Measurements from ENCODE around the gene IFNLR1.

IFNLR1 gene

DNA sequence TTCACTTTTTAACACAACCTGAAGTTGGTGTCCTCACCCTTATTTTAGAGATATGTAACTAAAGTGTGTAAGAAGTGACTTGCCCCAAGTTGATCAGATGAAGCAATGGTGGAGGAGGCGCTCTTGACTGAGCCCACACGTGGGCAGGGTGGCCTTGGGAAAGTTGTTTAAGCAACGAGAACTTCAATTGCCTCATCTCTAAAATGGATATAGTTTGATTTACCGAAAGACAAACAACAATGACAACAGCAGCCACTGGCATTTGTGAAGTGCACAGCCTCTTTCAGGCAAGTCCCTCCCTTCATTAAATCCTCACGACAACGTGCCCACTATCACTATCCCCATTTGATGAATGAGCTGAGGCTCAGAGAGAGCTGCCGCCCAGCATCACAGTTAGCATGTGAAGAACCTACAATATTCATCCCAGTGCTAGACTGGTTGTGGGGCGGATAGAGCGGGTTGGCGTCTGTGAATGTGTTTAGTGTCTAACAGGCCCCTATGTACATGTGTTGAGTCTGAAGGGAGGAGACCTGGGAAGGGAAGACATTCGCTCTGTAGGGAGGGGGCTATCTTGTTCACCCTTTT lies 47.2 kb downstream of the IFNLR1 start:
- no peak for ATAC-seq

DNA sequence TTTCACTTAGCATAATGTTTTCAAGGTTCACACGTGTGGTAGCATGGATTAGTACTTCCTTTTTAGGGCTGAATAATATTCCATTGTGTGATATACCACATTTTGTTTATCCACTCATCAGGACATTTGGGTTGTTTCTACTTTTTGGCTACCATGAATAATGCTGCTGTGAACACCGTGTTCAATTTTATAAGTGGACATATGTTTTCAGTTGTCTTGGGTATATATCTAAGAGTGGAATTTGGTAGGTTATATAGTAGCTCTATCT lies 47.9 kb downstream of the IFNLR1 start:
- TF ChIP-seq, protein P1, sequence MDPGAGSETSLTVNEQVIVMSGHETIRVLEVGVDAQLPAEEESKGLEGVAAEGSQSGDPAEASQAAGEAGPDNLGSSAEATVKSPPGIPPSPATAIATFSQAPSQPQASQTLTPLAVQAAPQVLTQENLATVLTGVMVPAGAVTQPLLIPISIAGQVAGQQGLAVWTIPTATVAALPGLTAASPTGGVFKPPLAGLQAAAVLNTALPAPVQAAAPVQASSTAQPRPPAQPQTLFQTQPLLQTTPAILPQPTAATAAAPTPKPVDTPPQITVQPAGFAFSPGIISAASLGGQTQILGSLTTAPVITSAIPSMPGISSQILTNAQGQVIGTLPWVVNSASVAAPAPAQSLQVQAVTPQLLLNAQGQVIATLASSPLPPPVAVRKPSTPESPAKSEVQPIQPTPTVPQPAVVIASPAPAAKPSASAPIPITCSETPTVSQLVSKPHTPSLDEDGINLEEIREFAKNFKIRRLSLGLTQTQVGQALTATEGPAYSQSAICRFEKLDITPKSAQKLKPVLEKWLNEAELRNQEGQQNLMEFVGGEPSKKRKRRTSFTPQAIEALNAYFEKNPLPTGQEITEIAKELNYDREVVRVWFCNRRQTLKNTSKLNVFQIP (CRISPR knock-in tag; IDR thresholded peaks at IDR 0.05; ENCODE audit: borderline replicate concordance, low read depth), result no peak
- peak; percentile 41; the same call in 1 of the 2 replicates for TF ChIP-seq ZNF8 (CRISPR knock-in tag; IDR thresholded peaks at IDR 0.05)

More for the DNA sequence above, 47.2 kb downstream of the IFNLR1 start:
- no peak for TF ChIP-seq ZFP3 (CRISPR knock-in tag; IDR thresholded peaks at IDR 0.05)
- TF ChIP-seq BACH2 (CRISPR knock-in tag; IDR thresholded peaks at IDR 0.05; ENCODE audit: borderline replicate concordance), result no peak
- TF ChIP-seq TCF4 (CRISPR knock-in tag; IDR thresholded peaks at IDR 0.05; ENCODE audit: borderline replicate concordance), result no peak
- no peak for TF ChIP-seq PPARA (CRISPR knock-in tag; IDR thresholded peaks at IDR 0.05; ENCODE audit: borderline replicate concordance)
- no peak for TF ChIP-seq ESRRG (CRISPR knock-in tag; IDR thresholded peaks at IDR 0.05)
- TF ChIP-seq, protein P2, sequence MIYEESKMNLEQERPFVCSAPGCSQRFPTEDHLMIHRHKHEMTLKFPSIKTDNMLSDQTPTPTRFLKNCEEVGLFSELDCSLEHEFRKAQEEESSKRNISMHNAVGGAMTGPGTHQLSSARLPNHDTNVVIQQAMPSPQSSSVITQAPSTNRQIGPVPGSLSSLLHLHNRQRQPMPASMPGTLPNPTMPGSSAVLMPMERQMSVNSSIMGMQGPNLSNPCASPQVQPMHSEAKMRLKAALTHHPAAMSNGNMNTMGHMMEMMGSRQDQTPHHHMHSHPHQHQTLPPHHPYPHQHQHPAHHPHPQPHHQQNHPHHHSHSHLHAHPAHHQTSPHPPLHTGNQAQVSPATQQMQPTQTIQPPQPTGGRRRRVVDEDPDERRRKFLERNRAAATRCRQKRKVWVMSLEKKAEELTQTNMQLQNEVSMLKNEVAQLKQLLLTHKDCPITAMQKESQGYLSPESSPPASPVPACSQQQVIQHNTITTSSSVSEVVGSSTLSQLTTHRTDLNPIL (CRISPR knock-in tag; IDR thresholded peaks at IDR 0.05; ENCODE audit: low read depth), result no peak
- no peak for TF ChIP-seq ZNF565 (CRISPR knock-in tag; conservative IDR thresholded peaks at IDR 0.05; ENCODE audit: low read depth)
- TF ChIP-seq ZC3H10 (CRISPR knock-in tag; IDR thresholded peaks at IDR 0.05), result no peak
- TF ChIP-seq ZNF8 (CRISPR knock-in tag; IDR thresholded peaks at IDR 0.05), result no peak
- TF ChIP-seq SNAI2 (CRISPR knock-in tag; IDR thresholded peaks at IDR 0.05), result no peak
- no peak for TF ChIP-seq ZFP30 (CRISPR knock-in tag; IDR thresholded peaks at IDR 0.05)
- no peak for TF ChIP-seq TOX (CRISPR knock-in tag; IDR thresholded peaks at IDR 0.05; ENCODE audit: borderline replicate concordance)
- TF ChIP-seq GLIS3 (CRISPR knock-in tag; IDR thresholded peaks at IDR 0.05), result no peak
- TF ChIP-seq, protein P3, sequence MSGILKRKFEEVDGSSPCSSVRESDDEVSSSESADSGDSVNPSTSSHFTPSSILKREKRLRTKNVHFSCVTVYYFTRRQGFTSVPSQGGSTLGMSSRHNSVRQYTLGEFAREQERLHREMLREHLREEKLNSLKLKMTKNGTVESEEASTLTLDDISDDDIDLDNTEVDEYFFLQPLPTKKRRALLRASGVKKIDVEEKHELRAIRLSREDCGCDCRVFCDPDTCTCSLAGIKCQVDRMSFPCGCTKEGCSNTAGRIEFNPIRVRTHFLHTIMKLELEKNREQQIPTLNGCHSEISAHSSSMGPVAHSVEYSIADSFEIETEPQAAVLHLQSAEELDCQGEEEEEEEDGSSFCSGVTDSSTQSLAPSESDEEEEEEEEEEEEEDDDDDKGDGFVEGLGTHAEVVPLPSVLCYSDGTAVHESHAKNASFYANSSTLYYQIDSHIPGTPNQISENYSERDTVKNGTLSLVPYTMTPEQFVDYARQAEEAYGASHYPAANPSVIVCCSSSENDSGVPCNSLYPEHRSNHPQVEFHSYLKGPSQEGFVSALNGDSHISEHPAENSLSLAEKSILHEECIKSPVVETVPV (CRISPR knock-in tag; IDR thresholded peaks at IDR 0.05), result no peak
- TF ChIP-seq, protein P4, sequence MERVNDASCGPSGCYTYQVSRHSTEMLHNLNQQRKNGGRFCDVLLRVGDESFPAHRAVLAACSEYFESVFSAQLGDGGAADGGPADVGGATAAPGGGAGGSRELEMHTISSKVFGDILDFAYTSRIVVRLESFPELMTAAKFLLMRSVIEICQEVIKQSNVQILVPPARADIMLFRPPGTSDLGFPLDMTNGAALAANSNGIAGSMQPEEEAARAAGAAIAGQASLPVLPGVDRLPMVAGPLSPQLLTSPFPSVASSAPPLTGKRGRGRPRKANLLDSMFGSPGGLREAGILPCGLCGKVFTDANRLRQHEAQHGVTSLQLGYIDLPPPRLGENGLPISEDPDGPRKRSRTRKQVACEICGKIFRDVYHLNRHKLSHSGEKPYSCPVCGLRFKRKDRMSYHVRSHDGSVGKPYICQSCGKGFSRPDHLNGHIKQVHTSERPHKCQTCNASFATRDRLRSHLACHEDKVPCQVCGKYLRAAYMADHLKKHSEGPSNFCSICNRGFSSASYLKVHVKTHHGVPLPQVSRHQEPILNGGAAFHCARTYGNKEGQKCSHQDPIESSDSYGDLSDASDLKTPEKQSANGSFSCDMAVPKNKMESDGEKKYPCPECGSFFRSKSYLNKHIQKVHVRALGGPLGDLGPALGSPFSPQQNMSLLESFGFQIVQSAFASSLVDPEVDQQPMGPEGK (CRISPR knock-in tag; IDR thresholded peaks at IDR 0.05; ENCODE audit: borderline replicate concordance), result no peak
- no peak for TF ChIP-seq ARNTL (CRISPR knock-in tag; IDR thresholded peaks at IDR 0.05; ENCODE audit: borderline replicate concordance, low read depth)
- TF ChIP-seq CSDC2 (CRISPR knock-in tag; IDR thresholded peaks at IDR 0.05), result no peak
- no peak for TF ChIP-seq ISL1 (CRISPR knock-in tag; IDR thresholded peaks at IDR 0.05)

DNA sequence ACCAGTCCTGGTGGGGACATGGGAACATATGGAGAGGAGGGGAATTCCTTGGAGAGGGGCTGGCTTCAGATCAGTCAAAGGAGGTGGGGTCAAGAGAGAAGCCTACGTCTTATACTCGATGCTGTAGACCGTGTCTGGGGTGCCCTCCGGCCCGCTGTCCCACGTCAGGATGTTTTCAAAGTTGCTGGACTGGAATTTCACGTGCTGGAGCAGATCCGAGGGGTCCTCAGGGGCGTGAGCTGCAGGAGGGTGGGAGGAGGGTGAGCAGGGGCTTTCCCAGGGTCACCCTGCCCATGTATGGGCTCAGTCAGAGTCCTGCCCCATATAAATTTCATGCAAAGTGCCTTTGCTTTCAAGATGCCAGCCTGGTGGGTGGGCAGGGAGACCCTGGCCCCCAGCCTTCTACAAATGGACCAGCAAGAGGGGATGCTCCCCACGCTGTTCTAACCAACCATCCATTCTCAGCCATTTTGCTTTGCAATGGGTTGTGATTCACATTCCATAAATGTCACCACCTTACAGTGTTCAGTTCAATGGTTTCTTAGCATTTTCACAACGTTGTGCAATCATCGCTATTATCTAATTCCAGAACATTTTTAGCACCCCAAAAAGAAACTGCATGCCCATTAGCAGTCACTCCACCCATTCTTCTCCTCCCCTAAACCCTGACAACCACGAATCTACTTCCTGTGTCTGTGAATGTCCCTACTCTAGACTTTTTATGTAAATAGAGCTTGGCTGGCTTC lies 48.4 kb downstream of the IFNLR1 start:
- no peak for ATAC-seq
- no peak for TF ChIP-seq RARB (CRISPR knock-in tag; IDR thresholded peaks at IDR 0.05)
- TF ChIP-seq, protein P5, sequence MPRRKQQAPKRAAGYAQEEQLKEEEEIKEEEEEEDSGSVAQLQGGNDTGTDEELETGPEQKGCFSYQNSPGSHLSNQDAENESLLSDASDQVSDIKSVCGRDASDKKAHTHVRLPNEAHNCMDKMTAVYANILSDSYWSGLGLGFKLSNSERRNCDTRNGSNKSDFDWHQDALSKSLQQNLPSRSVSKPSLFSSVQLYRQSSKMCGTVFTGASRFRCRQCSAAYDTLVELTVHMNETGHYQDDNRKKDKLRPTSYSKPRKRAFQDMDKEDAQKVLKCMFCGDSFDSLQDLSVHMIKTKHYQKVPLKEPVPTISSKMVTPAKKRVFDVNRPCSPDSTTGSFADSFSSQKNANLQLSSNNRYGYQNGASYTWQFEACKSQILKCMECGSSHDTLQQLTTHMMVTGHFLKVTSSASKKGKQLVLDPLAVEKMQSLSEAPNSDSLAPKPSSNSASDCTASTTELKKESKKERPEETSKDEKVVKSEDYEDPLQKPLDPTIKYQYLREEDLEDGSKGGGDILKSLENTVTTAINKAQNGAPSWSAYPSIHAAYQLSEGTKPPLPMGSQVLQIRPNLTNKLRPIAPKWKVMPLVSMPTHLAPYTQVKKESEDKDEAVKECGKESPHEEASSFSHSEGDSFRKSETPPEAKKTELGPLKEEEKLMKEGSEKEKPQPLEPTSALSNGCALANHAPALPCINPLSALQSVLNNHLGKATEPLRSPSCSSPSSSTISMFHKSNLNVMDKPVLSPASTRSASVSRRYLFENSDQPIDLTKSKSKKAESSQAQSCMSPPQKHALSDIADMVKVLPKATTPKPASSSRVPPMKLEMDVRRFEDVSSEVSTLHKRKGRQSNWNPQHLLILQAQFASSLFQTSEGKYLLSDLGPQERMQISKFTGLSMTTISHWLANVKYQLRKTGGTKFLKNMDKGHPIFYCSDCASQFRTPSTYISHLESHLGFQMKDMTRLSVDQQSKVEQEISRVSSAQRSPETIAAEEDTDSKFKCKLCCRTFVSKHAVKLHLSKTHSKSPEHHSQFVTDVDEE (CRISPR knock-in tag; IDR thresholded peaks at IDR 0.05), result no peak
- TF ChIP-seq GLIS3 (CRISPR knock-in tag; IDR thresholded peaks at IDR 0.05), result no peak
- TF ChIP-seq, protein P1 (CRISPR knock-in tag; IDR thresholded peaks at IDR 0.05; ENCODE audit: borderline replicate concordance, low read depth), result no peak
- no peak for TF ChIP-seq ESRRG (CRISPR knock-in tag; IDR thresholded peaks at IDR 0.05)
- TF ChIP-seq ZFP30 (CRISPR knock-in tag; IDR thresholded peaks at IDR 0.05), result no peak
- no peak for TF ChIP-seq ZNF8 (CRISPR knock-in tag; IDR thresholded peaks at IDR 0.05)
- no peak for TF ChIP-seq TCF4 (CRISPR knock-in tag; IDR thresholded peaks at IDR 0.05; ENCODE audit: borderline replicate concordance)
- TF ChIP-seq, protein P2 (CRISPR knock-in tag; IDR thresholded peaks at IDR 0.05; ENCODE audit: low read depth), result no peak
- no peak for TF ChIP-seq ISL1 (CRISPR knock-in tag; IDR thresholded peaks at IDR 0.05)
- TF ChIP-seq BACH2 (CRISPR knock-in tag; IDR thresholded peaks at IDR 0.05; ENCODE audit: borderline replicate concordance), result no peak
- no peak for TF ChIP-seq SNAI2 (CRISPR knock-in tag; IDR thresholded peaks at IDR 0.05)
- TF ChIP-seq ZNF565 (CRISPR knock-in tag; conservative IDR thresholded peaks at IDR 0.05; ENCODE audit: low read depth), result no peak
- TF ChIP-seq, protein P4 (CRISPR knock-in tag; IDR thresholded peaks at IDR 0.05; ENCODE audit: borderline replicate concordance), result no peak
- no peak for TF ChIP-seq ZC3H10 (CRISPR knock-in tag; IDR thresholded peaks at IDR 0.05)

More for the DNA sequence above, 47.9 kb downstream of the IFNLR1 start:
- ATAC-seq, result no peak

Data from SK-N-SH treated with all-trans-retinoic acid at 6 μM for 48 hours (cell line).